HL-60 (cell line): Measurements from ENCODE around the gene ITGA8.

Source experiments
- GABPA ChIP-seq: IDR thresholded peaks from 2 replicates; pipeline ENCODE4 v1.6.1; 2012; ENCODE audit warnings: low read depth
- POLR2AphosphoS5 ChIP-seq: IDR thresholded peaks from 2 replicates; pipeline ENCODE4 v1.6.1; 2012; ENCODE audit warnings: low read depth
- TF ChIP-seq, protein P1 (sequence below): IDR thresholded peaks from one replicate; pipeline ENCODE4 v1.5.1; 2011; ENCODE audit warnings: low read length, control low read depth, inconsistent platforms; ENCODE audit not compliant: insufficient read depth
- TF ChIP-seq, protein P2 (sequence below): IDR thresholded peaks from 2 replicates; pipeline ENCODE4 v1.6.1; 2012; ENCODE audit warnings: low read depth; ENCODE audit not compliant: insufficient replicate concordance

DNA sequence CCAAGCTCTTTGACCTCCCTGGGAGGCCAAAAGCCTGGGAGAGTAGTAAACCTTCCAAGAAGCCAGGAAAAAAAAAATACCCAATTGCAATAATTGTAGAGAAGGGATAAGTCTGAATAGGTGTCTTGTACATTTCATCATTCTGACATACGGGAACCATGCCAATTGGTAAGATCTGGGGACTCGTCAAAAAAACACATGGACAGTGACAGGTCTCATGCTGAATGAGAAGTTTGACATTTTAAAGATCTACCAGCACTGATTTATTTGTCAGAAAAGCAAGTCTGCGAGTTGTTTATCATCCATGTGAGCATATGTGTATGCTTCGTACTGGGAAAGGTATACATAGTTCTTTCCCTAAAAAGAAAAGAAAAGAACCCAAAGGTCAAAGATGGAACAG, 4.1 kb upstream of the ITGA8 start:
- TF ChIP-seq, protein P1, sequence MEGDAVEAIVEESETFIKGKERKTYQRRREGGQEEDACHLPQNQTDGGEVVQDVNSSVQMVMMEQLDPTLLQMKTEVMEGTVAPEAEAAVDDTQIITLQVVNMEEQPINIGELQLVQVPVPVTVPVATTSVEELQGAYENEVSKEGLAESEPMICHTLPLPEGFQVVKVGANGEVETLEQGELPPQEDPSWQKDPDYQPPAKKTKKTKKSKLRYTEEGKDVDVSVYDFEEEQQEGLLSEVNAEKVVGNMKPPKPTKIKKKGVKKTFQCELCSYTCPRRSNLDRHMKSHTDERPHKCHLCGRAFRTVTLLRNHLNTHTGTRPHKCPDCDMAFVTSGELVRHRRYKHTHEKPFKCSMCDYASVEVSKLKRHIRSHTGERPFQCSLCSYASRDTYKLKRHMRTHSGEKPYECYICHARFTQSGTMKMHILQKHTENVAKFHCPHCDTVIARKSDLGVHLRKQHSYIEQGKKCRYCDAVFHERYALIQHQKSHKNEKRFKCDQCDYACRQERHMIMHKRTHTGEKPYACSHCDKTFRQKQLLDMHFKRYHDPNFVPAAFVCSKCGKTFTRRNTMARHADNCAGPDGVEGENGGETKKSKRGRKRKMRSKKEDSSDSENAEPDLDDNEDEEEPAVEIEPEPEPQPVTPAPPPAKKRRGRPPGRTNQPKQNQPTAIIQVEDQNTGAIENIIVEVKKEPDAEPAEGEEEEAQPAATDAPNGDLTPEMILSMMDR, result no peak
- TF ChIP-seq, protein P2, sequence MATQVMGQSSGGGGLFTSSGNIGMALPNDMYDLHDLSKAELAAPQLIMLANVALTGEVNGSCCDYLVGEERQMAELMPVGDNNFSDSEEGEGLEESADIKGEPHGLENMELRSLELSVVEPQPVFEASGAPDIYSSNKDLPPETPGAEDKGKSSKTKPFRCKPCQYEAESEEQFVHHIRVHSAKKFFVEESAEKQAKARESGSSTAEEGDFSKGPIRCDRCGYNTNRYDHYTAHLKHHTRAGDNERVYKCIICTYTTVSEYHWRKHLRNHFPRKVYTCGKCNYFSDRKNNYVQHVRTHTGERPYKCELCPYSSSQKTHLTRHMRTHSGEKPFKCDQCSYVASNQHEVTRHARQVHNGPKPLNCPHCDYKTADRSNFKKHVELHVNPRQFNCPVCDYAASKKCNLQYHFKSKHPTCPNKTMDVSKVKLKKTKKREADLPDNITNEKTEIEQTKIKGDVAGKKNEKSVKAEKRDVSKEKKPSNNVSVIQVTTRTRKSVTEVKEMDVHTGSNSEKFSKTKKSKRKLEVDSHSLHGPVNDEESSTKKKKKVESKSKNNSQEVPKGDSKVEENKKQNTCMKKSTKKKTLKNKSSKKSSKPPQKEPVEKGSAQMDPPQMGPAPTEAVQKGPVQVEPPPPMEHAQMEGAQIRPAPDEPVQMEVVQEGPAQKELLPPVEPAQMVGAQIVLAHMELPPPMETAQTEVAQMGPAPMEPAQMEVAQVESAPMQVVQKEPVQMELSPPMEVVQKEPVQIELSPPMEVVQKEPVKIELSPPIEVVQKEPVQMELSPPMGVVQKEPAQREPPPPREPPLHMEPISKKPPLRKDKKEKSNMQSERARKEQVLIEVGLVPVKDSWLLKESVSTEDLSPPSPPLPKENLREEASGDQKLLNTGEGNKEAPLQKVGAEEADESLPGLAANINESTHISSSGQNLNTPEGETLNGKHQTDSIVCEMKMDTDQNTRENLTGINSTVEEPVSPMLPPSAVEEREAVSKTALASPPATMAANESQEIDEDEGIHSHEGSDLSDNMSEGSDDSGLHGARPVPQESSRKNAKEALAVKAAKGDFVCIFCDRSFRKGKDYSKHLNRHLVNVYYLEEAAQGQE, result no peak
- TF ChIP-seq POLR2AphosphoS5, result no peak
- no peak for TF ChIP-seq GABPA
